Activated CD4-positive, alpha-beta memory T cell treated with anti-CD3 and anti-CD28 coated beads for 36 hours (primary cell): ENCODE data around the gene CHRM1. TPM values are rescaled to one million over a fixed set of nuclear protein-coding genes. Genes with fewer than 3 reads are reported as not detected.
"Not testable (repeated sequence)": the region's sequence is repeated elsewhere in the genome, so short reads cannot be mapped to it uniquely, and the experiment has no call there.

Experiments
- CTCF ChIA-PET: fragments of 350-600 bp; sonication (Branson Sonifier 250); formaldehyde crosslinking; loops from one replicate; lab custom pipeline; 2021; ENCODE audit warnings: antibody characterized with exemption, inconsistent platforms; lab: Charles Lee
- POLR2A ChIA-PET: fragments of 350-600 bp; sonication (Branson Sonifier 250); formaldehyde crosslinking; loops from one replicate; lab custom pipeline; 2021; ENCODE audit warnings: antibody characterized with exemption; lab: Charles Lee
- DNase-seq: peaks from one replicate; pipeline ENCODE4 v3.0.0-alpha.2; 2020
- H3K27ac Mint-ChIP-seq: one replicate; pipeline ENCODE4 v1.8.0; 2021; ENCODE audit warnings: mixed read lengths
- H3K27me3 Mint-ChIP-seq: one replicate; pipeline ENCODE4 v1.8.0; 2021; ENCODE audit warnings: mixed read lengths
- H3K36me3 Mint-ChIP-seq: one replicate; pipeline ENCODE4 v1.8.0; 2021; ENCODE audit warnings: mixed read lengths
- H3K4me1 Mint-ChIP-seq: one replicate; pipeline ENCODE4 v1.8.0; 2021; ENCODE audit warnings: low read depth, mixed read lengths
- H3K4me3 Mint-ChIP-seq: one replicate; pipeline ENCODE4 v1.8.0; 2021; ENCODE audit warnings: mild to moderate bottlenecking, mixed read lengths
- H3K9me3 Mint-ChIP-seq: one replicate; pipeline ENCODE4 v1.8.0; 2021; ENCODE audit warnings: mixed read lengths
- intact Hi-C: fragments of 100-400 bp; cut with micrococcal nuclease; formaldehyde crosslinking; loops from one replicate; pipeline ENCODE4 v1.15.1; 2023
- total RNA-seq, 2 experiments: library from RNA; stranded (reverse); gene quantifications; one replicate each; pipeline ENCODE4 v1.2.3, GENCODE V29; 2021

The CHRM1 gene
- total RNA-seq, 2 experiments from 2014 or later = not detected

DNA sequence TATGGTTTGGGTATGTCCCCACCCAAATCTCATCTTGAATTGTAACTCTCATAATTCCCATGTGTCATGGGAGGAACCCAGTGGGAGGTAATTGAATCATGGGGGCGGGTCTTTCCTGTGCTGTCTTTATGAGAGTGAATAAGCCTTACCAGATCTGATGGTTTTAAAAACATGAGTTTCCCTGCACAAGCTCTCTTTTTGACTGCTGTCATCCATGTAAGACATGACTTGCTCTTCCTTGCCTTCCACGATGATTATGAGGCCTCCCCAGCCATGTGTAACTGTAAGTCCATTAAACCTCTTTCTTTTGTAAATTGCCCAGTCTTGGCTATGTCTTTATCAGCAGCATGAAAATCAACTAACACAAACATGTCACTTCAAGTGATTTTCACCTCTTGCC is 16.4 kb upstream of the CHRM1 start:
- H3K4me3 Mint-ChIP-seq, H3K9me3 Mint-ChIP-seq, H3K27ac Mint-ChIP-seq, H3K36me3 Mint-ChIP-seq, POLR2A ChIA-PET, DNase-seq, H3K27me3 Mint-ChIP-seq, H3K4me1 Mint-ChIP-seq, intact Hi-C loops: not testable (repeated sequence)
- CTCF ChIA-PET = interaction anchor here (3.3 kb wide), 1 partner anchor 32 kb away, joined by 11 read pairs; no protein-coding TSS in a partner anchor

DNA sequence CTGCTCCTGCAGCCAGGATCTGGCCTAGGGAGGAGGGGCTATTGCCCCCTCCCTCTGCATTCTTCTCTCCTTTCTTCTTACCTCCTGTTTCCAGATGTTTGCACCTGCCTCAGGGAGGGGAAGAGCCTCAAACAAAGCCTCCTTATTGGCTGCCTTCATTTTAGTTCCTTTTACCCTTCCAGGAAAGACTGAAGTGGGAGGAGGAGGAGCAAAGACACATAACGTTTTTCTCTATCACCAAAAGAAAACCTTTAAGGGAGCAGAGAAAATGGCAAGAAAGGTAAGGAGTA is 13.3 kb upstream of the CHRM1 start:
- DNase-seq = no peak
- H3K4me1 Mint-ChIP-seq = peaks cover 4% of the 10 kb centered on the region
- intact Hi-C loops = no loop called here
- no peak overlapping the region for H3K4me3 Mint-ChIP-seq
- H3K27me3 Mint-ChIP-seq = peaks cover 8% of the 10 kb centered on the region
- POLR2A ChIA-PET = no interaction called here
- H3K9me3 Mint-ChIP-seq = peaks cover 8% of the 10 kb centered on the region
- H3K36me3 Mint-ChIP-seq = peaks cover 1% of the 10 kb centered on the region
- no peak overlapping the region for H3K27ac Mint-ChIP-seq
- CTCF ChIA-PET = interaction anchor here (1.0 kb wide), 1 partner anchor 86 kb away, joined by 4 read pairs; no protein-coding TSS in a partner anchor

DNA sequence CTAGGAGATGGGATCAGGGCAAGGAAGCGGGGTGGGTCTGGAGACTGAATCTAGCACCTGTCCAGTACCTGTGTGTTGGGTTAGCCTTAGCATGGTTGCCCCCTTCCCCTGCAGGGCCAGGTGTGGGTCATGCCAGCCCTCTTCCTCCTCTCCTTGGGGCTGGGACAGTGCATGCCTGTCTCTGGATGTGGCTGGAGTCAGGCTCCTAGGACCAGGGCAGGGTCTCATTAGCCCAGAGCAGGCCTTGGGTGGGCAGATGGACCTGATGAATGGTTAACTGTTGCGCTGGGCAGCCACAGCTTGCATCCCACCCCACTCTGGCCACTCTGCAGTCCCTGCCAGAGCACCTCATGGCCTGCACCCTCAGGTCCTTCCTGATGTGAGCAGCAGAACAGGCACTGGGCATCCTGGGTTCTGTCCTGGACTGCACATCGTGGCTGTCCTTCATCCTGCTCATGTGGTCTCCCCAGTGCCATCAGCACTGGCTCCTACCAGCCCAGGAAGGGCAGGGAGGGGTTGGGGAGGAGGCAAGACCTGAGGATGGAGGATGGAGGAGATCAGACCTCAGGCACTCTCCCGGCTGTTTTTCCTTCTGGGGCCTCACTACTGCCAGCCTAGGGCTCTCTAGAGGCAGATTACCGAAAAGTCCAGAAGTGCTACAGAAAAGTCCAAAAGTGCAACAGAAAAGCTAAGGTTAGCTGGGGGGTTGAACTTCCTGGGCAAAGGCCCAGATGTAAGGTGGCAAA is 12.8 kb upstream of the CHRM1 start:
- no peak for DNase-seq
- peaks cover 11% of the 10 kb centered on the region for H3K27me3 Mint-ChIP-seq
- ChIA-PET POLR2A (no interaction called here), CTCF (interaction anchor here (1.0 kb wide), 1 partner anchor 86 kb away, joined by 4 read pairs; no protein-coding TSS in a partner anchor)
- intact Hi-C loops = no loop called here
- H3K4me3 Mint-ChIP-seq = no peak overlapping the region
- H3K9me3 Mint-ChIP-seq = peaks cover 8% of the 10 kb centered on the region
- peaks cover 1% of the 10 kb centered on the region for H3K36me3 Mint-ChIP-seq
- H3K27ac Mint-ChIP-seq = no peak overlapping the region
- peaks cover 4% of the 10 kb centered on the region for H3K4me1 Mint-ChIP-seq

DNA sequence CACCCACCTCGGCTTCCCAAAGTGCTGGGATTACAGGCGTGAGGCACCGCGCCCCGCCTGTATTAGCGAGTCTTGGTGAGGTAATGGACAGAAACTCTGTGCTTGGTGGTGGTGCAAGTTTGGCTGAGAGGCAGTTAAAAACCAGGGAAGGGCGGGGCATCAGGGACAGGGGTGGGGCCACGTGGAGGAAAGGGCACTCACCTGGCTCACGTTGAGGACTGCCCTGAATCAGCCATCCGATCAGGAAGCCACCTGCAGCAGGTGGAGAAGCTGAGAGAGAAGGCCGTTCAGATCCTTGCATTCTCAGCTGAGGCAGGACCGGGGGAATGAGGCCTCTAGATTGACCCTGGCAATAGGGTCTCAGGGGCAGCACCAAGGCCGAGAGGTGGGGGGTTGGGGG is 12.1 kb upstream of the CHRM1 start:
- H3K27me3 Mint-ChIP-seq = peaks cover 17% of the 10 kb centered on the region
- intact Hi-C loops = no loop called here
- H3K4me1 Mint-ChIP-seq = peaks cover 4% of the 10 kb centered on the region
- ChIA-PET POLR2A (no interaction called here), CTCF (no interaction called here)
- peaks cover 1% of the 10 kb centered on the region for H3K36me3 Mint-ChIP-seq
- H3K27ac Mint-ChIP-seq = no peak overlapping the region
- DNase-seq = no peak
- no peak overlapping the region for H3K4me3 Mint-ChIP-seq
- H3K9me3 Mint-ChIP-seq = peaks cover 8% of the 10 kb centered on the region

DNA sequence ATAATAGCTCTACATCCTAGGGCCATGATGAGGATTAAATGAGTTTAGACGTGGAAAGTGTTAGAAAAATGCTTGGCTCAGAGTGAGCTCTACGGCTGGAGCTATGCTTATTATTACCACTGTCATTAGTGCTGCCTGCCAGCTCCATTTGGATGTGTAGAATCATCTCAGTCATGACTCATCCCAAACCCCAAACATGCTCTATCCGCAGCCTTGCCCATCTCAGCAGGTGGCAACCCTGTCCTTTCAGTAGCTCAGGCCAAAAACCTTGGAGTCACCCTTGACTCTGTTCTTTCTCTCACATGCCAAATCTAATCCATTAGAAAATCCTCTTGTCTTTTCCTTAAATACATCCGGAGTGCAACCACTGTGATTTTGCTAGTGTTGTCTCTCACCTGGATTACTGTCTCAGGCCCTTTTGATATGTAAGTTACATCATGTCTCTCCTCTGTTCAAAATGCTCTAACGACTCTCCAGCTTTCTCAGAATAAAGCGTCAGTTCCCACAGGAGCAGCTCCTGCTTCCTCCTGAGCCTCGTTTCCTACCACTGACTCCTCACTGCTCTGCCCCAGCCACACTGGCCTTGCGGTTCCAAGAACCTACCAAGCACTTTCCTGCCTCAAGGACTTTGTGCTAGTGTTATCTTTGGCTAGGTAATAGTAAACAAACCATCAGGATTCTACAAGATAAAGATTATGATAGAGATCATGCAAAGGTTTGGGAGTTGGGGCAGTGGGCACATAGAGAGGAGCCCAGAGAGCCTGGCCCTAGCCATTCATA is 10.5 kb upstream of the CHRM1 start:
- H3K36me3 Mint-ChIP-seq = no peaks in the 10 kb centered on the region
- peaks cover 32% of the 10 kb centered on the region for H3K27me3 Mint-ChIP-seq
- CTCF ChIA-PET = interaction anchor here (1.2 kb wide), 1 partner anchor 26 kb away, joined by 6 read pairs; no protein-coding TSS in a partner anchor
- no peak overlapping the region for H3K4me3 Mint-ChIP-seq
- H3K9me3 Mint-ChIP-seq = no peaks in the 10 kb centered on the region
- no peak for DNase-seq
- intact Hi-C loops = no loop called here
- H3K27ac Mint-ChIP-seq = no peak overlapping the region
- no peaks in the 10 kb centered on the region for H3K4me1 Mint-ChIP-seq
- POLR2A ChIA-PET = no interaction called here

DNA sequence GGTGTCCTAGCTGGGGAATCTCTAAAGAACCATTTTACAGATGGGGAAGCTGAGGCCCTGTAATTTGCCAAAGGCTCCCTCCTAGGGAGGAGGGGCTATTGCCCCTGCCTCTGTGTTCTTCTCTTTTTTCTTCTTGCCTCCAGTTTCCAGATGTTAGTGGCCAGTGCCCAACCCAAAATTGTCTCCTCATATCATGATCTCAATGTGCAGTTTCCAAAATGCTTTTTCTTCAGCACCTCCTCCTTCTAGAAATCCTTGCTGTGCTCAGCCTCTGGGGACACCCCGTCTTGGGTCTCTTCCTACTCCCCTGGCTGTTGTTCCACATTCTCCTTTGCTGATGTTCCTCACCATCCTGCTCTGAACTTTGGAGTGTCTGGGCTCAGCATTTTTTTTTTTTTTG is 9.5 kb upstream of the CHRM1 start:
- CTCF ChIA-PET = no interaction called here
- no peak for DNase-seq
- H3K9me3 Mint-ChIP-seq = no peaks in the 10 kb centered on the region
- intact Hi-C loops = no loop called here
- H3K4me3 Mint-ChIP-seq = no peak overlapping the region
- peaks cover 3% of the 10 kb centered on the region for H3K4me1 Mint-ChIP-seq
- no peaks in the 10 kb centered on the region for H3K36me3 Mint-ChIP-seq
- POLR2A ChIA-PET = interaction anchor here (0.5 kb wide), 1 partner anchor 203 kb away, joined by 3 read pairs; no protein-coding TSS in a partner anchor
- no peak overlapping the region for H3K27ac Mint-ChIP-seq
- peaks cover 42% of the 10 kb centered on the region for H3K27me3 Mint-ChIP-seq

DNA sequence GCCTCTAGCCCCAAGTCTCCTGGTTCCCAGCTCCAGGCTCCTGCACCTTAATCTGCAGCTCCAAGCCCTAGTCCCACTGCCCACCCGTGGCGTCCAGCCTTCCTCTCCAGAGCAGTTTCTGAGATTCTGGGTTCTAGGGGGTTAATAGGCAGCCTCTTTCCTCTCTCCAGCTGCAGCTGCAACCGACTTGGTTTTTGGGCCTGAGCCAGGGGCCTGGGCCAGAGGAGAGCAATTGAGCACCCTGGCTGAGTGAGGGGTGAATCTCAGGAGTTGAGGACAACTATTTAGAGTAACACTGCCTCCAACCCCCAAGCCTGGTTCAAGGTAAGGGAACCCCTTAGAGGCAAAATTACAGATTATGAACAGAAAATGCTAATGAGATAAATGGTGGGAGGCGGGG is 9.0 kb upstream of the CHRM1 start:
- Mint-ChIP-seq H3K9me3 (no peaks in the 10 kb centered on the region), H3K4me3 (no peak overlapping the region), H3K27ac (no peak overlapping the region), H3K27me3 (peaks cover 47% of the 10 kb centered on the region), H3K4me1 (peaks cover 8% of the 10 kb centered on the region), H3K36me3 (no peaks in the 10 kb centered on the region)
- POLR2A ChIA-PET = interaction anchor here (0.5 kb wide), 1 partner anchor 203 kb away, joined by 3 read pairs; no protein-coding TSS in a partner anchor
- CTCF ChIA-PET = no interaction called here
- no peak for DNase-seq
- intact Hi-C loops = no loop called here

DNA sequence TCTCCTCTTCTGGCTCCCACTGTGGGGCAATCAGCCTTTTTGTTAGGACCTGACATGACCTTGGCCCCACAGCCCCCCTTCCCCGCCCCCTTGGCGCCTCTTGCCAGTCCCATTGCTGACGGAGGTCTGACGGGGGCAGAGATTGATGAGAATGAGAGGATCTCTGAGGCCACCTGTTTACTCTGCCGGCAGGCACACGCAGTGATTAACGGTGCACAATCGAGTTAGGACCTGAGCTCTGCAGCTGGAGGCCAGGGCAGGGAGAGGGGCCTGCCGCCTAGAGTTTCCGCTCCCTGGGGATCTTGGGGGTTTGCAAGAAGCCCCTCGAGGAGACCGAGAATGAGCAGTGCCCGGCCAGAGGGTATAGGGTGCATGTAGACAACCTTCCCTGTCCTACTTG is 6.8 kb upstream of the CHRM1 start:
- Mint-ChIP-seq H3K4me1 (peaks cover 20% of the 10 kb centered on the region), H3K9me3 (no peaks in the 10 kb centered on the region), H3K27me3 (peaks cover 58% of the 10 kb centered on the region), H3K27ac (no peak overlapping the region), H3K36me3 (no peaks in the 10 kb centered on the region), H3K4me3 (no peak overlapping the region)
- POLR2A ChIA-PET = no interaction called here
- intact Hi-C loops = no loop called here
- no peak for DNase-seq
- CTCF ChIA-PET = no interaction called here

DNA sequence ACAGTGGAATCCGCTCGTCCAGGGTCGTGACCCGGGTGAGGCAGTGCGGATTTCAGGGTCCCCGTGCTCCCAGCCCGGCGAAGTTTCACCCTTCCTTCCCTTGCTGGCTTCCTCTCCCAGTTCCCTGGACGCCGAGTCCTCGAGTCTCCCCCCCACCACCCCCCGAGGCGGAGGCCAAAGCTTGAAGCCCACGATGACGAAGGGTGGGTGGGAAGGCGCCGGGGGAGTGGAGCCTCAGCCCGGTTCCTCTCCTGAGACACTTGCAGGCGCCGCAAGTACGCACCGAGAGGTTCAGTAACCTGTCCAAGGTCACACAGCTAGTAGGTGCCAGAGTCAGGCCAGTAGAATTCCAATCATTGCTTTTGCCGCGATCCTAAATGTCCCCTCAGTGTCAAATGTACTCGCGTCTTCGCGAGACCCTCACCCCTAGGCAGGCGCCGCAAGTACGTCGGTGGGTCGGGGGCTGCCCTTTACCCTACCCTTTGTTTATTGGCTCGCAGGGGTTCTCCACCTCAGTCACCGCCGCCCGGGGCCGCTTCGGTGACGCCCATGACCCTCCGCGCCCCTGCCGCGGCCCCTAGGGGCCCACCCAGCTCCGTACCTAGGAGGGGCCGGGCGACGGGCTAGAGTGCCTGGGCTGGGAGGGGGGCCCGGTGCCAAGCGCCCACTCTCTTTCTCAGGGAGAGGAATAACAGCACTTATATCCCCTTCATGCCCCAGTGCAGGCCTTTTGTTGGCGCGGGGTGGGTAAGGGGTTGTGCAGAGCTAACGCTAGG is 5.7 kb upstream of the CHRM1 start:
- DNase-seq = no peak
- Mint-ChIP-seq H3K27ac (no peak overlapping the region), H3K9me3 (no peaks in the 10 kb centered on the region), H3K4me1 (peaks cover 29% of the 10 kb centered on the region), H3K36me3 (no peaks in the 10 kb centered on the region), H3K4me3 (no peak overlapping the region), H3K27me3 (peaks cover 65% of the 10 kb centered on the region)
- ChIA-PET POLR2A (interaction anchor here (0.6 kb wide), 1 partner anchor 252 kb away, joined by 5 read pairs; no protein-coding TSS in a partner anchor), CTCF (interaction anchor here (1.2 to 3.2 kb wide), 2 partner anchors 14 to 20 kb away, joined by 3 to 18 read pairs; no protein-coding TSS in a partner anchor)
- intact Hi-C loops = no loop called here

DNA sequence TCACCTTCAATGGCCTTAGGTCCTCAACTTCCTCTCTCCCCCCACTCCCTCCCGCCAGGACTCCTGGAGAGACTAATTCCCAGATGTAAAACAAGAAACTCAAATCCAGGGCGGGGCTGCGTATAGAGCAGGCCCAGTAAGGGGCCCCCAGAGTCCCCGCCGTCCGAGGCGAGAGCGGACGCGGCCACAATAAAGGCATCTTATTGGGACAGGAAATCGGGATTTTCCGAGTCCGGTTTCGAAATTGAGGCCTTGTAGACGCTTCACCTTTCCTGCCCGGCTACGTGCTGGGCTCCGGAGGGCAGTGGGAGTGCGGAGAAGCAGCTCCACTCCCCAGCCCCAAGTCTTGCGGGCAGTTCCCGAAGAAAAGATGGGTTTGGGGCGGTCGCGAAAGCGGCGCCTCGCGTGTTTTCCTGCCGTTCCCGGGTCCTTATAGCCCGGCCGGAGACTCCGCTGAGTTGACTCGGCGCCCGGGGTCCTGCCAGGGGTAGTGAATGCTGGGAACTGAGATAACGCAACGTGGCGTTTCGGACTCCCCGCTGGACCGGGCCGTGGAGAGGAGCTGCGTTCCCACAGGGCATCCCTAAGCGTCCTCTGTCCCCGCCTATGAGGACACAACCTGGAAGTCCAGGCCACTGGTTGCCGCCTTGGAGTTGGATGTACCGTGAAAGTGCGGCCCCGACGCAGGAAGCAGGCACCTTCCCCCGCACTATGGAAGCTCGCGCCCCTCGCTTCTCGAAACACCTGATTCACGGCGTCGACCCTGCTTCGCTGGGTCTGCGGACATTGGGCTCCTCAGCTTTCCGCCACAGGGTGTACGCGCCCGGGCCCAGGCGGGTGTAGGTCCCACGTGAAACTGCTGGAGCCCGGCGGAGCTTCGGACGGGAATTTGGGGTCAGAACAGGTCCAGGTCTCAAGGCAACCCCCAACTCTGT is 4.8 kb upstream of the CHRM1 start:
- no peaks in the 10 kb centered on the region for H3K9me3 Mint-ChIP-seq
- no peaks in the 10 kb centered on the region for H3K36me3 Mint-ChIP-seq
- intact Hi-C loops = no loop called here
- ChIA-PET POLR2A (interaction anchor here (0.6 kb wide), 1 partner anchor 252 kb away, joined by 5 read pairs; no protein-coding TSS in a partner anchor), CTCF (interaction anchor here (1.2 to 3.2 kb wide), 3 partner anchors 15 to 22 kb away, joined by 3 to 18 read pairs (median 10); no protein-coding TSS in a partner anchor)
- no peak for DNase-seq
- peaks cover 70% of the 10 kb centered on the region for H3K27me3 Mint-ChIP-seq
- H3K4me3 Mint-ChIP-seq = peak overlapping the region; percentile 32
- peaks cover 29% of the 10 kb centered on the region for H3K4me1 Mint-ChIP-seq
- no peak overlapping the region for H3K27ac Mint-ChIP-seq

DNA sequence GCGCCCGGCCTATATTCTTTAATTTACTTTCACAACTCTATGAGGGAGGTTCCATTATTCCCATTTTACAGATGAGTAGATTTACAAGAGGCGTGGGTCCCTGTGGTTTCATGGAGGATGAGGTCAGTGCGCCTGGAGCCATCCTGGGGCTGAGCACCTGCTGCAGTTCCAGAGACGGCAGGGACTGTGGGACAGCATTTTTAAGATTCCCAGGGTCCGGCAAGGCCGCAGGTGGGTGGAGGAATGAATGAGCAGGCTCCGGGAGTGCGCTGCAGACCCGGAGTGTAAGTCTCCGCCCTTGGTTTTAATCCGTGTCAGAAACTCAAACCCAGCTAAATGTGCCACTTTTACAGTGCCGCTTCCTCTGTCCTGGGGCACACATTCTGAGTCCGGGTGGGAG is 4.1 kb upstream of the CHRM1 start:
- ChIA-PET POLR2A (no interaction called here), CTCF (interaction anchor here (3.2 kb wide), 2 partner anchors 19 to 22 kb away, joined by 10 to 18 read pairs; no protein-coding TSS in a partner anchor)
- Mint-ChIP-seq H3K4me3 (peak overlapping the region; percentile 32), H3K9me3 (no peaks in the 10 kb centered on the region), H3K27me3 (peaks cover 70% of the 10 kb centered on the region), H3K36me3 (no peaks in the 10 kb centered on the region), H3K27ac (no peak overlapping the region), H3K4me1 (peaks cover 29% of the 10 kb centered on the region)
- no peak for DNase-seq
- intact Hi-C loops = no loop called here
